ENCODE data around the gene DNASE1L1. TPM values are rescaled to one million over a fixed set of nuclear protein-coding genes. Genes with fewer than 3 reads are reported as not detected.
A peak's percentile ranks its signal among the peaks of the same experiment; 100 is the strongest.

Gene DNASE1L1
- total RNA-seq, 1 donor from 2014 or later = 18.6 TPM

- H3K4me1 Mint-ChIP-seq = peaks cover 28% of the 10 kb centered on the region
- no peaks in the 10 kb centered on the region for H3K27me3 Mint-ChIP-seq (ENCODE audit: low read depth)
- no peak for TF ChIP-seq CTCF (IDR thresholded peaks at IDR 0.05; ENCODE audit: unreplicated experiment)
- no peaks in the 10 kb centered on the region for H3K9me3 Mint-ChIP-seq
- H3K36me3 Mint-ChIP-seq = no peaks in the 10 kb centered on the region
- H3K4me3 Mint-ChIP-seq = peak overlapping the region; percentile 56
- DNase-seq (ENCODE audit: low spot score in 2 of 2, unreplicated experiment in 2 of 2) = no peak
- H3K27ac Mint-ChIP-seq = peak overlapping the region; percentile 67
Measured at GRCh38 chrX:154375156-154375504, 33.9 kb downstream of the DNASE1L1 start.

- H3K36me3 Mint-ChIP-seq = no peaks in the 10 kb centered on the region
- H3K27ac Mint-ChIP-seq = peak within 1 kb of the TSS; percentile 81
- H3K27me3 Mint-ChIP-seq (ENCODE audit: low read depth) = no peaks in the 10 kb centered on the region
Measured at GRCh38 chrX:154374313-154375155, 34.5 kb downstream of the DNASE1L1 start, which contains the start of gene FLNA. Gene FLNA, minus strand, starts transcription at chrX:154374634. Its CDS starts 3,389 bp downstream, at chrX:154371245.

GRCh38 chrX:154373340-154374306 is 35.4 kb downstream of the DNASE1L1 start:
- Mint-ChIP-seq H3K27me3 (ENCODE audit: low read depth) (no peaks in the 10 kb centered on the region), H3K27ac (peak overlapping the region; percentile 81), H3K9me3 (no peaks in the 10 kb centered on the region), H3K4me3 (peak overlapping the region; percentile 60), H3K4me1 (peaks cover 24% of the 10 kb centered on the region), H3K36me3 (no peaks in the 10 kb centered on the region)
- DNase-seq (ENCODE audit: low spot score in 2 of 2, unreplicated experiment in 2 of 2) = peak in 1 of 2 experiments; percentile 72
- peak; percentile 58 for TF ChIP-seq CTCF (IDR thresholded peaks at IDR 0.05; ENCODE audit: unreplicated experiment)

More at GRCh38 chrX:154374313-154375155, 34.5 kb downstream of the DNASE1L1 start, which contains the start of gene FLNA:
- no peaks in the 10 kb centered on the region for H3K9me3 Mint-ChIP-seq
- peak within 1 kb of the TSS; percentile 60 for H3K4me3 Mint-ChIP-seq
- no peak for TF ChIP-seq CTCF (IDR thresholded peaks at IDR 0.05; ENCODE audit: unreplicated experiment)
- DNase-seq (ENCODE audit: low spot score in 2 of 2, unreplicated experiment in 2 of 2) = no peak
- H3K4me1 Mint-ChIP-seq = peaks cover 24% of the 10 kb centered on the region

GRCh38 chrX:154372612-154373022 is 36.4 kb downstream of the DNASE1L1 start:
- no peaks in the 10 kb centered on the region for H3K36me3 Mint-ChIP-seq
- no peak for DNase-seq (ENCODE audit: low spot score in 2 of 2, unreplicated experiment in 2 of 2)
- no peaks in the 10 kb centered on the region for H3K27me3 Mint-ChIP-seq (ENCODE audit: low read depth)
- H3K27ac Mint-ChIP-seq = peak overlapping the region; percentile 95
- peaks cover 28% of the 10 kb centered on the region for H3K4me1 Mint-ChIP-seq
- H3K4me3 Mint-ChIP-seq = peak overlapping the region; percentile 62
- H3K9me3 Mint-ChIP-seq = no peaks in the 10 kb centered on the region
- no peak for TF ChIP-seq CTCF (IDR thresholded peaks at IDR 0.05; ENCODE audit: unreplicated experiment)

- DNase-seq (ENCODE audit: low spot score in 2 of 2, unreplicated experiment in 2 of 2) = no peak
- Mint-ChIP-seq H3K27ac (peak overlapping the region; percentile 95), H3K36me3 (no peaks in the 10 kb centered on the region), H3K9me3 (no peaks in the 10 kb centered on the region), H3K4me1 (peaks cover 25% of the 10 kb centered on the region), H3K4me3 (peak overlapping the region; percentile 62), H3K27me3 (ENCODE audit: low read depth) (no peaks in the 10 kb centered on the region)
- TF ChIP-seq CTCF (IDR thresholded peaks at IDR 0.05; ENCODE audit: unreplicated experiment) = no peak
Measured at GRCh38 chrX:154371789-154372300, 37.2 kb downstream of the DNASE1L1 start.

Data from mesothelial cell of epicardium (in vitro differentiated cells).